Stimulated activated CD4-positive, alpha-beta T cell treated with anti-CD3 and anti-CD28 coated beads, Interleukin-4, amount 100 ng/mL, for 48 hours (primary cell): ENCODE results near the gene RPA3.

ENCODE experiments used
- DNase-seq, 2 donors: peaks; one replicate each; pipeline ENCODE4 v3.0.0-alpha.2; 2020; ENCODE audit warnings: low read depth in 2 of 2

The RPA3 gene

DNA sequence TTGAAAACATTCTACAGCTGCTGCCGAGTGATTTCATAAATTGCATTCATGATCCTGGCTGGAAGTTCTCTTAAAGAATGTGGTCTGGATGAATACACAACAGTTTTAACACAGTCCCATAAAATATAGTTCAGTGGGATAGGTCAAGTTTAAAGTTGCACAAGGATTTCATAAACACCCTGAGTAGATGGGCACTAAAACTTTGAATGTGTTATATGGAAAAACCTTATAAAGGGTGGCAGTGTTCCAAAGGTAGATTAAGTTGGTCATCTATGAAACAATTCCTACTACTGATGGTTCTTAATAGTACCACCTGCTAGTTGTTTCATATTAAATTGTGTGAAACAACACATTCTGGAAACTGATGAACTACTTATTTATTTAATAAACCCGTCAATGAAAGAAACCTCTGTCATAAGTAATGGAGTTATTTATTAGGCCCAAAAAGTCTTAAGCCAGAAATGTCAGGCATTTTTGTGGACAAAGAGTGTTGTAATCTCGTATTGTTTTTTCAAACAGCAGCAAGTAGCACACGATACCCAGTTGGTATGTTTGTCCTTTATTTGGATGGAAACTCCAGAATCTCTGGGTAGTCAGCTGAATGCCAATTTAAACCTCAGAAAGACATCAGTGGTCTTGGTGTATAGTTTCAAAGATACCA, 14.3 kb upstream of the RPA3 start:
- DNase-seq: no peak

DNA sequence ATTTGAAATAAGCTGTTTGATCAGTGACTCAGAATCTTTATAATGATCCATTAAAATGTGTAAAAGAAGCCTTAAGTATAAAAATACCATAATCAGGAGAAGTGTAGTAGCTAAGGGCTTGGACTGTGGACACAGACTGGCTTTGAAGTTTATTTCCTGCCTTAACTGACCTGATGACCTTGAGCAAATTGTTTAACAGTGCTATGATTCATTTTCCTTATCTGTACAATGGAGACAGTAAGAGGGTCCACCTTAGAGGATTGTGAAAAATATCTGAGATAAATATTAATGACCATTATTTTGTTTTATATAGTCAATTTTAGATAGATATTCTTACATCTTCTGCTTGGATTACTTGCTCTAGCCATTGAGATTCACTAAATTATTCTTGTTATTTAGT, 13.3 kb upstream of the RPA3 start:
- no peak for DNase-seq

DNA sequence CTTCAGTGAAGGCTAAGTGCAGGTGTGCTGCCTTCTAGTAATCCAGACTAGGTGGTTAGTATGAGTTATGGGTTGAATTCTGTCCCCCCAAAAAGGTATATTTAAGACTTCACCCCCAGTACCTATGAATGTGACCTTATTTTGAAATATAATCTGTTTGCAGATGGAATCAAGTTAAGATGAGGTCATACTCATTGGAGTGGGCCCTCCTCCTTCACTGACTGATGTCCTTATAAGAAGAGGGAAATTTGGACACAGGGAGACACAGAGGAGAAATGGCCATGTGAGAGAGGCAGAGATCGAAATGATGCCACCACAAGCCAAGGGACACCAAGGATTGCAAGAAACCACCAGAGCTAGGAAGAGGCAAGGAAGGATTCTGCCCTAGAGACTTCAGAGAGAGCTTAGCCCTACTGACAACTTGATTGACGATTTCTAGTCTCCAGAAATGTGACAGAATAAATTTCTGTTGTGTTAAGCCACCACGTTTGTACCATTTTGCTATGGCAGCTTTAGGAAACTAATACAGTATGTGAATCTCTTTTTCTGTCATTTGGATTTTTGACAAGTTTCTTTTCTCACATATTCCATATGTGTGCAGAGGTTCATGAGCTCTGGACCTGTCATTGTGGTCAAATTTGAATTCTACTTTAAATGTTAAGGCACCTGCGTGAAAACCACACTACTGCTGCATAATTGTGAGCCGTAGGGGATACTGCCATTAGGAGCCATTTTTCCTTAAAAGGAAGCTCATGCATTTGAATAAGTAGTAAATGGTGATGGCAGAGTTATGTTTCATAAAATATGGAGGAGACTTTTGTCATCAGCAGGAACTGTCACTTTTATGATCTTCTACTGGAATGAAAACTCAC, 2.6 kb upstream of the RPA3 start:
- no peak for DNase-seq

DNA sequence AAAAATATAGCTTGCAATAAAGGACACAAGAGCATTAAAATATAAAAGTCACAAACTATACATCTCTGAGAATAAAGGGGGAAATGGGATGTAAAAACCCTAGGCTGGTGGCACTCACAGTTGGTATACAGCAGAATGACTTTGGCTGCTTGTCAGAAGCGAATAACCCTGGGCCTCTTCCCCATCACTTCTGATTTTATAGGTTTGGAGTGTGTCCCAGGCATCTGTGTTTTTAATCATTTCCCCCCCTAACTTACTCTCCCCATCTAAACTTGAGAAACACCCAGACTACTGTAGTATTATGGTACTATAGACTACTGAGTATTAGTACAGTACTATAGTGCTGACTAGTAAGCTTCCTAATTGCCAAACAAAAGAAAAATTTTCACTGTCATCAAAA, 1.8 kb upstream of the RPA3 start:
- no peak for DNase-seq

DNA sequence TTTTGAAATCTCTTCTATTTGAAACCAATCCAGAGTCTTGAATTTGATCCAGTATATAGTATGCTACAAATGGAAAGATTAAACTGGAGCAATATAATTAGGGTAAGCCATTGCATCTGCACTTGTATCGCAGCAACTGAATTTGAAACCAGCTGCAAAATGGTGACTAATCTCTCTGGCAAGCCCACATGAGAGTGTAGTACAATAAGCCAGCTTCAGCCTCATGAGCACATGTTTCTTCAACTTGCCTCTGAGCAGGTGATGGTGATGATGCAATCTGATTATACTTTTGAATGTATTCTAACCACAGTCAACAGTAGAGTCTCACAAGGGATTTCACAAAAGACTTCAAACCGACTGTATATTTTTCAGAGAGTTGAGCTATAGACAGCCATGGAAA, 829 bp upstream of the RPA3 start:
- peak in 1 of 2 donors; percentile 33 for DNase-seq

DNA sequence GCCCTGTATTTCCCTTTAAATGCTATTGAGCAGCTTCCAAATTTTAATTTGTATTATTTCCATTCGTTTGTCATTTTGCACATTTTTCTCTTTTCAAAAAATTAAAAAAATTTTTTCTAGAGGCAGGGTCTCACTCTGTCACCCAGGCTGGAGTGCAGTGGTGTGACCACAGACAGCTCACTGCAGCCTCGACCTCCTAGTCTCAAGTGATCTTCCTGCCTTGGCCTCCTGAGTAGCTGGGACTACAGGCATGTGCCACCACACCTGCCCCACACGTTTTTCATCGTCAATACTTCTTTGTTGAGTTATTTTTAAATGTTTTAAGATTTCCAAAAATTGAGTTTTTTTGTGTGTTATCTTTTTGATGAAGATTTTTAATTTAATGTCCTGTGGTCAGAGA, 4.7 kb downstream of the RPA3 start:
- no peak for DNase-seq

DNA sequence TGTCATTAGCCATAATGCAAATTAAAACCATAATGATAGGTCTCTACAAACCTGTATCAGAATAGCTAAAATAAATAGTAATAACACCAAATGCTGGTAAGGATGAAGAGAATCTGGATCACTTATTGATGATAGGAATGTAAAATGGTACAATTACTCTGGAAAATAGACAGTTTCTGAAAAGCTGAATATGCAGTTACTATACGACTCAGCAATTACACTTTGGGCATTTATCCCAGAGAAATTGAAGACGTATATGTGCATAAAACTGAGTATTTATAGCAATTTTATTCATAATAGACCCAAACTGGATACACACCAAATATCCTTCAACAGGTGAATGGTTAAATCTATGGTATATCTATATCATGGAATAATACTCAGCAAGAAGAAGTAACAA, 7.9 kb downstream of the RPA3 start:
- DNase-seq: no peak

DNA sequence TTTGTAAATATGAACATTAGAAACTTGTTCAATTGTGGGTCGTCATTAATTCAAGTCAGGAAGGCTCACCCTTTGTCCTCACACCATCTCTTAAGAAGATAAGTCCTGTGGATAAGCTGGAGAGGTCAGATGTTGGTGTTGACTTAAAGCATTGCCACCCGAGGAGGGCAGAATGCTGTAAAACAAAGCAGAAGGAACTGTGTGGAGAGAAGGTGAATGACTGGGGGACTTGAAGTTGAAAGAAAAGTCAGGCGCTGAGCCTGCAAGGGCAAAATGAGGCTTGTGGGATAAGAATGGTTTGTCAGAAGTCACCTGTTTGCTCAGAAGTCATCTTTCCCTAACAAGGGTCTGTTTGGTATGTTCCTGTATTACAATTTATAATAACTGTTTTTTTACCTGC, 9.1 kb downstream of the RPA3 start:
- no peak for DNase-seq

DNA sequence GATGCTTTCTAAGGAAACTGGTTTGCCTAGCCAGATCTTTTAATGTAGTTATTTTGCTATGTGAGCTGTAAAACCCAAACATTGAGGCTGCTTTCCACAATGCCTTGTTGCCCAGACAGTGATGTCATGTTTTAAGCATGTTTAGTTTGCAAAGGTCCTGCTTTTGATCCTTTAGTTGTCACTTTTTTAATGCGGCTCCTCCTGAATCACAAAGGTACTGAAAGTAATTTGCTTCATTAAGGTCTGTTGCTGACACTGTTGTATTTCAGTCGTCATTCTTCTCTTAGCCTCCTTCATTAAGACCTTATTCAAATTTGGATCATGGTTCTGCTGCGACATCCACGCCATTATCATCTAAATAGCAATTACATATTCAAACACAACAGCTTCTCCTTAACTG, 10.6 kb downstream of the RPA3 start:
- DNase-seq: no peak

DNA sequence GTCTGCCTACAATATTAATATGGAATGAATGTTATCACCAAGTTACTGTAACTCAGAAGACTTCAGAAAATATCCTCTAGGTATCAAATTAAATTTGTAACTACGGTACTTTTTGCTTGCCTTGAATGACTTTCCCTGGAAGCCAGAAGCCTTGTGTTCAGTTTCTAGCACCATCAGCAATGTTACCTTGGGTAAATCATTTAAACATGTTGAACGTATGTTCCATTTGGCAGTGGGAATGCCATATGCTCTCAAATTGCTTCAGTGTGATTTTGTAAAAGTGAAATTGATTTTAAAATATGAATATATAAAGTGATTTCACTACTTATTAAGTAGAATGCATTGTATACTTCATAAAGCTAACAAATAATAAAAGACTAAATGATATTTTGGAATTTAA, 11.2 kb downstream of the RPA3 start:
- no peak for DNase-seq

DNA sequence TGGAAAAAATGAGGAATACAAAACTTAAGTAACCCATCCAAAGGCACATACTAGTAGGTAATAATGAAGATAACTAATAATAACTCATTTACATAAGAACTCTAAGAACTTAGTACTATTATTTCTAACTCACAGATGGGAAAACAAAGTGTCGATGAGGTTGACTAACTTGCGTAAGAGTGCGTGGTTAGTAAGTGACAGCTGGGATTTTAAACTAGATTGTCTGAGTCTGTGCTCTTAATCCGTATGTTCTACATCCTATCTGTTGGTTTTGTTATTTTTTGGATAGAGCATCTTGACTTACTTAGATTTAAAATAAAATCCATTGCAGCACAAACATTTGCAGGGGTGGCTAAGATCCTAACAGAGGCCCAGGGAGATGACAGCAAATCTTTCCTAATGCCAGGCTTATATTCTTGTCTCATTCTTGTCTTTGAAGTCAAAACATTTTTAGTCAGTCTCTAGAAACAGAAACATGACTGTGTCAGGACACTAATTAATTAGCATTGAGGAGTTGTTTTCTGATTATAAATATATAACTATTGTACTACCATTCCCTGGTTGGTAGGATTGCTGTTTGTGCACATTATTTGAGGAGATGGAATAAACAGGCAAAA, 11.7 kb downstream of the RPA3 start:
- no peak for DNase-seq

DNA sequence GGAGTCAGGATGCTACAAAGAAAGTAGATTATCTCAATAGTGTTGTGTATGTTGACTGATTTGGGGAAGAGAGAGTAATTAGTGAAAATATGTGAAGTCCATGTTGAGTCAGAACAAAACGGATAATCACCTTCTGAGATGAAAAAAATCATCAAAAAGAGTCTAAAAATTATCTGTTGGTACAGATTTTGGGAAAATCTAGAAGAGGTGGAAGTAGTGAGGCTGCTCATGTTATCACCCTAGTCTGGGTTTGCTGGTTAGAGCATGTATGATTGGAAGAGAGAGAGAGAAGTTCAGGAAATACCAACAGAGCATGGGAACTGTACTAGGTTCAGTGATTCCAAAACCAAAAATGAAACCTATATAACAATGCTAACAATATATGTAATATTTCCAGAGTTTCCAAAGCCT, 12.3 kb downstream of the RPA3 start:
- DNase-seq: no peak

DNA sequence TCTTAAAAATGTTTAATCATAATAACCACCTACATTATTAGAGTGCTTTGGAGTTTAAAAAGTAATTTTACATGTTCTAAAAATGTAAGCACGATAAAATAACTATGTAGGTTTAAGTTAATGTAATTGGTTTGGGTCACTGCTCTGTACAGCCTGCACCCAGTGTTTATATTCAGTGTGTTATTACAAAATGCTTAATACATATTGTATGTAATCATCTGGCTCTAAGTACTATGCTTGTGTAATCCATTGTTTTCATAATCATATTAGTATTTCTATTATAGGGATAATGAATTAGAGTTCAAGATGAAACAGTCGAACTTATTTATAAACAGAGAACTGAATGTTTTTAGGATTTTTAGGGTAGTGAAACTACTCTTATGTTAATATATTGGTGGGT, 13.1 kb downstream of the RPA3 start:
- no peak for DNase-seq

DNA sequence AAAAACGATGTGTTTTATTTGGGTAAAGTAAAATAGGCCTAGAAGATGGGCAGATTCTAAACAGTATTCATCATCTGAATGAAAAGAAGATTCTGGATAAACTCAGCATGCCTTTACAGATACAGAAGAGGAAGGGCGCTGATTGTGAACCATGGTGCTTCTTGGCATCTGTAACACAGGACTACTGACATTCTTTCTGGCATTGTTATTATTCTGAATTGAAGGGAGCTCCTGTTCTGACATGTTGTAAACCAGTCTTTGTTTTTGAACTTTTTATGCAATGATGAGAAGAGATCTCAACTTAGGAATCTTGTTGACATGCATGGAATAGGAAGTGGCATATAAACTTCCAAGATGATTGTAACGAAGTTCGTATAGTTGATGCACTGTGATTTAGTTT, 13.5 kb downstream of the RPA3 start:
- DNase-seq: no peak

DNA sequence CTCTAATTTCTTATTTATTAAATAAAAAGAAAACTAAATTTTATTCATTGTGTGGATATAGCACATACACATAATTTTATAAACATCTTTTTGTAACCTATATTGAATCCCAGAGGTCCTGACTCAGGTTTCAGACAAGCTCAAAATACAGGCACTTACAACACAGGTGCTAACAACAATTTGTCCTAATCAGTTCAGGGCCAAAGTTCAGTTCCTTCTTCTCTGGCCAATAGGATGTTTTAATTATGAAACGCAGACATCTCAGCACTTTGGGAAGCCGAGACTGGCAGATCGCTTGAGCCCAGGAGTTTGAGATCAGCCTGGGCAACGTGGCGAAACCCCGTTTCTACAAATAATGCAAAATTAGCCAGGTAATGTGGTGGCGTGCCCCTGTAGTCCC, 15.0 kb downstream of the RPA3 start:
- no peak for DNase-seq

DNA sequence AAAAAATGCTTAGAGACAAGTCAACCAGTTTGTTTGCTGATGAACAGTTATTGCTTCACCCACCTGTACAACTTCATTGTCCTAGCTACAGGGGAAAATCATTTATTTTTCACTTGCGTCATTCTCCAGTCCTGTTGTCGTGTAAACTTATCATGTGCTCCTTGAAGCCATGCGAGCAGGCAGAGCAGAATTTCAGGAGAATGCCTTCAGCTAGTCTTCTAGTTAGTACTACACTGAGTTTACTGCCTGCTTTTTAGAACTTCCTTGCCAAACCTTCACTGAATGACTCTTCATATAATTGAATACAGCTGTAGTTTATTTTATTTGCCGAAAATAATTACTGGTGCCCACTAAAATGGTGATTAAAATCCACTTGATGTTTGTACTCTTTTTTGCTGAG, 15.6 kb downstream of the RPA3 start:
- no peak for DNase-seq

DNA sequence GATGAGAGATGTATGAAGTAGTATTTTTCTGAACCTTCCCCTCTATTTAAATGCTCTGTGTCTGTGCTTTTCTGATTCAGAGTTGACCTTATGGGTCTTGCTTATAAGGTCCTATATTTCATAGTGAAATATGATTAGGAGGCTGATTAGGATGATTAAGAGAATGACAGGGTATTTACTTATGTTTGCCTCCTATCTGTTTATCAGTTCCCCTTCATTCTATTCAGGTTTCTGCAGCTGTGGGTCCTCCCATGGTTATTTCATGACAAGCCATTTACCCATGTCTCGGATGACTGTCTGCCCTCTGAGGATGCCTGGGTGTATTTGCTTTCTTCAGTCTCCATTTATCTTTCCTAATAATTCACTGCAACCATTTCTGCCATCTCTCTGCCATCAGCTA, 16.9 kb downstream of the RPA3 start:
- DNase-seq: no peak

DNA sequence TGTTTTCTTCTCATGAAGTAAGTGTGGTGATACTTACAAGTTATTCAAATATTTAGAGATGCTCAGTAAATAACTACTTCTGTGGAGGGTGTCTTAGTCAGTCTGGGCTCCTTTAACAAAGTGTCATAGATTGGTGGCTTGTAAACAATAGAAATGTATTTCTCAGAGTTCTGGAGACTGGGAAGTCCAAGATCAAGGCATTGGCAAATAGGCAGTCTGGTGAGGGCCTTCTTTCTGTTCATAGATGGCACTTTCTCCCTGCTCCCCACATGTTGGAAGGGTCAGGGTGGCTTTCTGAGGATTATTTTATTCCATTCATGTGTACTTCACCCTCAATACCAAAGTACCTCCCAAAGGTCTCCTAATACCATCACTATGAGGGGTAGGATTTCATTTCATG, 18.4 kb downstream of the RPA3 start:
- no peak for DNase-seq

DNA sequence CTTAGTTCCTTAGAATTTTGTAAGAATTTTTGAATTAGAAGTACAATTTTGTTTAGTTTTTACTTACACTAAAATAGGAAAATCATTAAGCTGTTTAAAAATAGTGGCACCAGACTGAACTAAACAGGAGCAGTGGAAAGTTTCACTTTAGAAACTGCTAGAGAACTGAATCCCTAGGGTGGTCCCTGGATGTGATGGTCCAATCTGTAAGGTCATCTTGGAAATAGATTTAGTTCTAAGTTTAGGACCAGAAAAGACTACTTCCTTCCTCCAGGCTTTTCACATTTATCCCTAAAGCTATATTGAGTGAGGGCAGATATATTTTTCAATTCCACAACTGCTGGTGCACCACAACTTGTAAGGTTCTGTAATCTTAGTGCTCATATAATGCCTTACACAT, 19.0 kb downstream of the RPA3 start:
- DNase-seq: no peak

DNA sequence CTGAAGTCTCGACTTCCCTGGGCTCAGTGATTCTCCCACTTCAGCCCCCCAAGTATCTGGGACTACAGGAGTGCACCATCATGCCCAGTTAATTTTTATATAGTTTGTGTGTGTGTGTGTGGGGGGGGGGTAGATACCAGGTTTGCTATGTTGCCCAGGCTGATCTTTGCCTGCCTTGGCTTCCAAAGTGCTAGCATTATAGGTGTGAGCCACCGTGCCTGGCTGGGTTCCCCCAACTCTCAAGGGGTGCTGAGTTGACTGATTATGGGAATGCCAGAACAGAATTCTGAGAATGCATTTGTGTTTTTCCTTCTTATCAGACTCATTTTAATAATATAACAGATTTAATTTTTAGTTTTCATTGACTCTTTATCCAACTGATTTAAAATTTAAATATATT, 19.5 kb downstream of the RPA3 start:
- no peak for DNase-seq

DNA sequence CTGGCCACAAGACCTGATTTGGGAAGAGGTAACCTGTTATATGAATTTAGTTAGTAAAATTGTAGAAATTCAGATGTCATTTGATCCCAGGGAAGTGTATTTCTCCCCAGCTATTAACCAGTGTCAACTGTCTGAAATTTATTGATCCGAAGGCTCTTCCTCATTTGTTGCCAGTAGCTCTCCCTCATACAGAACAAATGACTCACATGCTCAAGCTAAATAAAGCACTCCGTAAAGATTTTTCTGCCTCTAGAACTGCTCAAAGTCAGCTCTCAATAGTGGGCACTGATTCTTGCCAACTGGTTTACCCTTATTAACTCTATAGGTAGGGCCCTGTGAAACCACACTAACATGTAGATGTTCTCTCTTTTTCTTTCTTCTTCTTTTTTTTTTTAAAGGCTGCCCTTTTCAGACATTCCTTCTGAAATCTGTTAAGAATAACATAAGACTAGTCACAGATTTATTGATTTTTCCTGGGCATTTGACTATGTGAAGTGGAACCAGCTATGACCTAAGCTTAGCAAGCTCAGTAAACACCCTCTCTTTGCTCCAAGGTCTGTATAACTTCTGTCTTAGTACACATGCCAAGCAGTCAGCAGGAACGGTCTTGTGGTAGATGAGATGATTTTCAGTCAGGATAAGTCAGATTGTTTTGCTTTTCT, 21.8 kb downstream of the RPA3 start:
- DNase-seq: no peak

DNA sequence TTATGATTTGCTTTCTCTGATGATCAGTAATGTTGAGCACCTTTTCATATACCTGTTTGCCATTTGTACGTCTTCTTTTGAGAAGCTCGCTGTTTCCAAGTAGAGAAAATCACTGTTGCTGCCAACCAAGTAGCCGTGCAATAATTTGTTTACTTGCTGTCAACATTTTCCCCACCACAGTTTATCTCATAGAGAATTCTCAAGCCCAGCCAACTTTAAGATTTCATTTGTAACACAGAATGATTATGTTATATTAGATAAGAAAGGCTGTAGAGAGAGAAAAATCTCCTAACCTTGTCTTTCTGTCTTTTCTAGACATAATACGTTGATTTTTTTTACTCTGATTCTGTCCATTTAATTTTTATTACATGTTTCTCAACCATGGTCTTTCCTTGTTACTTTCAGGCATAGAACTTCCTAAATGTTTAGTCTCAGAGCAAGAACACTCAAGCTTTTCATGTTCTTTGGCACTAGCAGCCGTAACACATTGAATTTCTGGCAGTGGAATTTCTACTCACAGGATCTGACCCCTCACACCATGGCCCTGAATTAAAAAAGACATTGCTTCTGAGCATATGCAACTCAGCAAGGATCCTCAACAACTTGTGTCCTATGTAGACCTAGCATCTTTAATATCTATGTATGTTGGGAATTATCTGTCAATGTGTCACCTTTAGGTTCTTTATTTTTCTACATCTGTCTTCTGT, 23.1 kb downstream of the RPA3 start:
- DNase-seq: no peak
